DND-41 (cell line): ENCODE measurements around the gene ACVRL1.

ENCODE experiments used
- ATAC-seq: fragments of 200-7000 bp; cut with Tn5 transposase; 3 replicates; pipeline ENCODE4 v1.9.1; 2021; ENCODE audit warnings: low read depth; ENCODE audit not compliant: insufficient read depth
- DNase-seq: peaks from one replicate; pipeline ENCODE4 v3.0.0-alpha.2; 2020
- H2AFZ ChIP-seq: 2 replicates; pipeline ENCODE4 v1.6.0; 2012; ENCODE audit warnings: low read depth, low read length
- H3K27ac ChIP-seq: 2 replicates; pipeline ENCODE4 v1.5.1; 2012; ENCODE audit warnings: low read length, inconsistent platforms
- H3K27me3 ChIP-seq: fragments of 200-600 bp; sonication (generic); 2 replicates; pipeline ENCODE4 v1.6.0; 2012; ENCODE audit warnings: low read length, mild to moderate bottlenecking, inconsistent platforms; ENCODE audit not compliant: insufficient read depth, poor library complexity
- H3K36me3 ChIP-seq: 2 replicates; pipeline ENCODE4 v1.5.1; 2012; ENCODE audit warnings: low read length, inconsistent platforms; ENCODE audit not compliant: insufficient read depth
- H3K4me1 ChIP-seq: 2 replicates; pipeline ENCODE4 v1.5.1; 2012; ENCODE audit warnings: mild to moderate bottlenecking, low read length; ENCODE audit not compliant: insufficient read depth
- H3K4me2 ChIP-seq: 2 replicates; pipeline ENCODE4 v1.6.0; 2012; ENCODE audit warnings: mild to moderate bottlenecking, moderate library complexity, low read length, inconsistent platforms; ENCODE audit not compliant: insufficient read depth
- H3K4me3 ChIP-seq, 2 experiments: fragments of 200-600 bp in 1 of 2; shearing (Covaris generic) in 1 of 2; 2 replicates each; pipeline ENCODE4 v1.5.1; 2012 to 2016; ENCODE audit warnings: inconsistent platforms in 2 of 2, low read length in 2 of 2, mild to moderate bottlenecking in 2 of 2, low read depth in 1 of 2, moderate library complexity in 1 of 2
- H3K79me2 ChIP-seq: 2 replicates; pipeline ENCODE4 v1.6.0; 2012; ENCODE audit warnings: low read length, inconsistent platforms; ENCODE audit not compliant: insufficient read depth
- H3K9ac ChIP-seq: 2 replicates; pipeline ENCODE4 v1.6.0; 2012; ENCODE audit warnings: low read depth, mild to moderate bottlenecking, inconsistent platforms, low read length, moderate library complexity
- H3K9me3 ChIP-seq: 2 replicates; pipeline ENCODE4 v1.5.1; 2012; ENCODE audit warnings: low read length, moderate library complexity, mild to moderate bottlenecking, inconsistent platforms; ENCODE audit not compliant: insufficient read depth, severe bottlenecking
- H4K20me1 ChIP-seq: 2 replicates; pipeline ENCODE4 v1.6.0; 2012; ENCODE audit warnings: low read length; ENCODE audit not compliant: insufficient read depth
- CTCF ChIP-seq: IDR thresholded peaks from 2 replicates; pipeline ENCODE4 v1.5.1; 2012; ENCODE audit warnings: borderline replicate concordance, low read length, moderate library complexity, mild to moderate bottlenecking; ENCODE audit not compliant: poor library complexity, severe bottlenecking; ENCODE audit errors: extremely low read depth
- EZH2 ChIP-seq: IDR thresholded peaks from 3 replicates; pipeline ENCODE4 v1.6.1; 2012; ENCODE audit warnings: borderline replicate concordance, low read depth, mild to moderate bottlenecking, moderate library complexity, low read length, inconsistent platforms; ENCODE audit not compliant: severe bottlenecking

Gene ACVRL1

GRCh38 chr12:51924551-51925319 is 17.4 kb downstream of the ACVRL1 start:
- Histone ChIP-seq H3K27ac (no peak overlapping the region), H3K9ac (no peak overlapping the region), H3K4me3 (no peak overlapping the region), H3K4me2 (no peak overlapping the region), H3K4me1 (no peaks in the 10 kb centered on the region), H3K9me3 (no peaks in the 10 kb centered on the region), H3K79me2 (no peaks in the 10 kb centered on the region), H2AFZ (no peak overlapping the region), H3K27me3 (no peaks in the 10 kb centered on the region), H4K20me1 (no peaks in the 10 kb centered on the region), H3K36me3 (no peaks in the 10 kb centered on the region)
- ATAC-seq, result no peak
- TF ChIP-seq CTCF (no peak), EZH2 (no peak)
- no peak for DNase-seq

GRCh38 chr12:51925346-51926063 is 18.2 kb downstream of the ACVRL1 start:
- no peaks in the 10 kb centered on the region for H3K4me1 ChIP-seq
- no peaks in the 10 kb centered on the region for H3K79me2 ChIP-seq
- H3K4me2 ChIP-seq, result no peak overlapping the region
- H3K9ac ChIP-seq, result no peak overlapping the region
- no peak overlapping the region for H3K27ac ChIP-seq
- H3K9me3 ChIP-seq, result no peaks in the 10 kb centered on the region
- no peaks in the 10 kb centered on the region for H4K20me1 ChIP-seq
- no peak for TF ChIP-seq EZH2
- no peak for TF ChIP-seq CTCF
- no peaks in the 10 kb centered on the region for H3K36me3 ChIP-seq
- DNase-seq, result no peak
- no peak for ATAC-seq
- H2AFZ ChIP-seq, result no peak overlapping the region
- no peak overlapping the region for H3K4me3 ChIP-seq
- H3K27me3 ChIP-seq, result no peaks in the 10 kb centered on the region

GRCh38 chr12:51926064-51926632 is 18.8 kb downstream of the ACVRL1 start:
- no peak for DNase-seq
- no peak for ATAC-seq
- Histone ChIP-seq H4K20me1 (no peaks in the 10 kb centered on the region), H3K27ac (no peak overlapping the region), H3K79me2 (no peaks in the 10 kb centered on the region), H3K36me3 (no peaks in the 10 kb centered on the region), H3K27me3 (no peaks in the 10 kb centered on the region), H3K4me1 (no peaks in the 10 kb centered on the region), H3K9me3 (no peaks in the 10 kb centered on the region), H3K4me3 (no peak overlapping the region), H3K4me2 (no peak overlapping the region), H2AFZ (no peak overlapping the region), H3K9ac (no peak overlapping the region)
- no peak for TF ChIP-seq EZH2
- TF ChIP-seq CTCF, result no peak
